ENCODE data around the gene ITPK1. TPM values are rescaled to one million over a fixed set of nuclear protein-coding genes. Genes with fewer than 3 reads are reported as not detected.
"Not testable (repeated sequence)": the region's sequence is repeated elsewhere in the genome, so short reads cannot be mapped to it uniquely, and the experiment has no call there.

ITPK1 gene
- polyA plus RNA-seq, 6 donors from 2014 or later, result 8.5 to 20.1 (median 16.2) TPM

GRCh38 chr14:93063393-93063792 lies 52.3 kb downstream of the ITPK1 start:
- no peaks in the 10 kb centered on the region for H3K27me3 Mint-ChIP-seq
- peaks cover 44 to 49% (median 46%) of the 10 kb centered on the region in 3 donors for H3K4me1 Mint-ChIP-seq
- peak overlapping the region in 4 of 6 donors; percentile 16 to 92 (median 60) for H3K27ac Mint-ChIP-seq
- no peak overlapping the region for H3K4me3 Mint-ChIP-seq
- ATAC-seq (ENCODE audit: low read depth in 2 of 2), result no peak
- H3K9me3 Mint-ChIP-seq, result no peaks in the 10 kb centered on the region
- DNase-seq, result no peak
- H3K36me3 Mint-ChIP-seq, result no peaks in the 10 kb centered on the region

GRCh38 chr14:93062890-93063289 lies 52.8 kb downstream of the ITPK1 start:
- Mint-ChIP-seq H3K36me3 (no peaks in the 10 kb centered on the region), H3K4me3 (no peak overlapping the region), H3K4me1 (peaks cover 44 to 52% (median 46%) of the 10 kb centered on the region in 3 donors), H3K9me3 (no peaks in the 10 kb centered on the region), H3K27ac (peak overlapping the region in 3 of 6 donors; percentile 16 to 63 (median 38)), H3K27me3 (no peaks in the 10 kb centered on the region)
- DNase-seq (no peak), ATAC-seq (ENCODE audit: low read depth in 2 of 2) (no peak)

GRCh38 chr14:93062013-93062412 lies 53.7 kb downstream of the ITPK1 start:
- not testable (repeated sequence) for DNase-seq; H3K9me3 Mint-ChIP-seq; ATAC-seq (ENCODE audit: low read depth in 2 of 2); H3K27me3 Mint-ChIP-seq; H3K36me3 Mint-ChIP-seq; H3K4me3 Mint-ChIP-seq
- H3K27ac Mint-ChIP-seq, result peak overlapping the region in 2 of 6 donors; percentile 41 to 84
- H3K4me1 Mint-ChIP-seq, result peaks cover 37 to 50% (median 44%) of the 10 kb centered on the region in 3 donors

- H3K27me3 Mint-ChIP-seq, result no peaks in the 10 kb centered on the region
- H3K4me3 Mint-ChIP-seq, result peak overlapping the region in 1 of 8 donors; percentile 21
- ATAC-seq (ENCODE audit: low read depth in 2 of 2) (no peak), DNase-seq (no peak)
- H3K9me3 Mint-ChIP-seq, result no peaks in the 10 kb centered on the region
- H3K36me3 Mint-ChIP-seq, result no peaks in the 10 kb centered on the region
- H3K4me1 Mint-ChIP-seq, result peaks cover 32 to 45% (median 39%) of the 10 kb centered on the region in 3 donors
- peak overlapping the region in 3 of 6 donors; percentile 51 to 84 (median 74) for H3K27ac Mint-ChIP-seq
Observed at GRCh38 chr14:93061380-93062012, 54.2 kb downstream of the ITPK1 start.

GRCh38 chr14:93060841-93061240 lies 54.9 kb downstream of the ITPK1 start:
- no peaks in the 10 kb centered on the region for H3K27me3 Mint-ChIP-seq
- H3K36me3 Mint-ChIP-seq, result no peaks in the 10 kb centered on the region
- peaks cover 26 to 40% (median 35%) of the 10 kb centered on the region in 3 donors for H3K4me1 Mint-ChIP-seq
- ATAC-seq (ENCODE audit: low read depth in 2 of 2), result no peak
- H3K27ac Mint-ChIP-seq, result peak overlapping the region in 5 of 6 donors; percentile 2 to 74 (median 51)
- no peak for DNase-seq
- H3K9me3 Mint-ChIP-seq, result no peaks in the 10 kb centered on the region
- H3K4me3 Mint-ChIP-seq, result no peak overlapping the region

GRCh38 chr14:93059917-93060545 lies 55.7 kb downstream of the ITPK1 start:
- peak in 1 of 2 donors; percentile 20 for ATAC-seq (ENCODE audit: low read depth in 2 of 2)
- Mint-ChIP-seq H3K9me3 (no peaks in the 10 kb centered on the region), H3K36me3 (no peaks in the 10 kb centered on the region), H3K27ac (peak overlapping the region in 4 of 6 donors; percentile 2 to 81 (median 36)), H3K27me3 (no peaks in the 10 kb centered on the region), H3K4me3 (no peak overlapping the region), H3K4me1 (peaks cover 21 to 35% (median 29%) of the 10 kb centered on the region in 3 donors)
- DNase-seq, result no peak

- H3K4me1 Mint-ChIP-seq, result peaks cover 16 to 27% (median 22%) of the 10 kb centered on the region in 3 donors
- ATAC-seq (ENCODE audit: low read depth in 2 of 2), result no peak
- H3K36me3 Mint-ChIP-seq, result no peaks in the 10 kb centered on the region
Observed at GRCh38 chr14:93059260-93059659, 56.5 kb downstream of the ITPK1 start.

GRCh38 chr14:93057586-93058280 lies 58.0 kb downstream of the ITPK1 start:
- H3K27me3 Mint-ChIP-seq, result no peaks in the 10 kb centered on the region
- ATAC-seq (ENCODE audit: low read depth in 2 of 2) (no peak), DNase-seq (no peak)
- H3K4me3 Mint-ChIP-seq, result no peak overlapping the region
- H3K36me3 Mint-ChIP-seq, result no peaks in the 10 kb centered on the region
- peaks cover 24 to 34% (median 26%) of the 10 kb centered on the region in 3 donors for H3K4me1 Mint-ChIP-seq
- H3K9me3 Mint-ChIP-seq, result no peaks in the 10 kb centered on the region
- peak overlapping the region in 1 of 6 donors; percentile 58 for H3K27ac Mint-ChIP-seq

More at GRCh38 chr14:93059260-93059659, 56.5 kb downstream of the ITPK1 start:
- DNase-seq, result no peak
- no peak overlapping the region for H3K27ac Mint-ChIP-seq
- H3K27me3 Mint-ChIP-seq, result no peaks in the 10 kb centered on the region
- H3K4me3 Mint-ChIP-seq, result no peak overlapping the region
- H3K9me3 Mint-ChIP-seq, result no peaks in the 10 kb centered on the region

GRCh38 chr14:93056840-93057585 lies 58.7 kb downstream of the ITPK1 start:
- H3K27ac Mint-ChIP-seq, result peak overlapping the region in 2 of 6 donors; percentile 42 to 58

GRCh38 chr14:93056166-93056839 lies 59.4 kb downstream of the ITPK1 start:
- no peak for DNase-seq
- no peaks in the 10 kb centered on the region for H3K36me3 Mint-ChIP-seq
- no peaks in the 10 kb centered on the region for H3K27me3 Mint-ChIP-seq
- ATAC-seq (ENCODE audit: low read depth in 2 of 2), result no peak
- H3K27ac Mint-ChIP-seq, result peak overlapping the region in 4 of 6 donors; percentile 18 to 92 (median 70)
- H3K9me3 Mint-ChIP-seq, result no peaks in the 10 kb centered on the region
- no peak overlapping the region for H3K4me3 Mint-ChIP-seq
- H3K4me1 Mint-ChIP-seq, result peaks cover 21 to 30% (median 24%) of the 10 kb centered on the region in 3 donors

More at GRCh38 chr14:93056840-93057585, 58.7 kb downstream of the ITPK1 start:
- no peaks in the 10 kb centered on the region for H3K27me3 Mint-ChIP-seq
- peaks cover 24 to 34% (median 26%) of the 10 kb centered on the region in 3 donors for H3K4me1 Mint-ChIP-seq
- no peak for DNase-seq
- H3K9me3 Mint-ChIP-seq, result no peaks in the 10 kb centered on the region
- no peak overlapping the region for H3K4me3 Mint-ChIP-seq
- no peaks in the 10 kb centered on the region for H3K36me3 Mint-ChIP-seq
- no peak for ATAC-seq (ENCODE audit: low read depth in 2 of 2)

GRCh38 chr14:93055651-93056115 lies 60.0 kb downstream of the ITPK1 start:
- Mint-ChIP-seq H3K4me3 (no peak overlapping the region), H3K9me3 (no peaks in the 10 kb centered on the region), H3K27ac (peak overlapping the region in 2 of 6 donors; percentile 18 to 68), H3K27me3 (no peaks in the 10 kb centered on the region), H3K36me3 (peaks cover 0 to 3% of the 10 kb centered on the region in 2 donors), H3K4me1 (peaks cover 17 to 25% (median 22%) of the 10 kb centered on the region in 3 donors)
- DNase-seq (no peak), ATAC-seq (ENCODE audit: low read depth in 2 of 2) (no peak)

- H3K27ac Mint-ChIP-seq, result peak overlapping the region in 2 of 6 donors; percentile 39 to 68
- H3K4me3 Mint-ChIP-seq, result no peak overlapping the region
- DNase-seq (no peak), ATAC-seq (ENCODE audit: low read depth in 2 of 2) (no peak)
- peaks cover 0 to 3% of the 10 kb centered on the region in 2 donors for H3K36me3 Mint-ChIP-seq
- H3K4me1 Mint-ChIP-seq, result peaks cover 9 to 17% (median 14%) of the 10 kb centered on the region in 3 donors
- H3K9me3 Mint-ChIP-seq, result no peaks in the 10 kb centered on the region
- H3K27me3 Mint-ChIP-seq, result no peaks in the 10 kb centered on the region
Observed at GRCh38 chr14:93054876-93055275, 60.8 kb downstream of the ITPK1 start.

All from naive B cell (primary cell).